ENCODE results near the gene RPEL1. TPM values are rescaled to one million over a fixed set of nuclear protein-coding genes. Genes with fewer than 3 reads are reported as not detected.

The RPEL1 gene
- polyA plus RNA-seq, 3 donors: 0.14 to 0.19 (median 0.17) TPM

GRCh38 chr10:103276251-103276895, 30.7 kb downstream of the RPEL1 start:
- DNase-seq (ENCODE audit: extremely low read depth in 1 of 11, low read depth in 9 of 11, low spot score in 4 of 11): no peak

GRCh38 chr10:103276896-103277712, 31.4 kb downstream of the RPEL1 start, which contains the start of gene INA:
INA (plus strand) TSS chr10:103277138; CDS start chr10:103277212, 74 bp downstream.
- peak in 10 of 11 donors; percentile 25 to 66 (median 54) for DNase-seq (ENCODE audit: extremely low read depth in 1 of 11, low read depth in 9 of 11, low spot score in 4 of 11)

- no peak for DNase-seq (ENCODE audit: extremely low read depth in 1 of 11, low read depth in 9 of 11, low spot score in 4 of 11)
Measured at GRCh38 chr10:103277713-103278536, 32.2 kb downstream of the RPEL1 start.

- DNase-seq (ENCODE audit: extremely low read depth in 1 of 11, low read depth in 9 of 11, low spot score in 4 of 11): no peak
Measured at GRCh38 chr10:103278537-103278823, 32.8 kb downstream of the RPEL1 start.

GRCh38 chr10:103278862-103279298, 33.2 kb downstream of the RPEL1 start:
- DNase-seq (ENCODE audit: extremely low read depth in 1 of 11, low read depth in 9 of 11, low spot score in 4 of 11): peak in 7 of 11 donors; percentile 42 to 73 (median 53)

- no peak for DNase-seq (ENCODE audit: extremely low read depth in 1 of 11, low read depth in 9 of 11, low spot score in 4 of 11)
Measured at GRCh38 chr10:103280031-103280430, 34.3 kb downstream of the RPEL1 start.

GRCh38 chr10:103280506-103280905, 34.8 kb downstream of the RPEL1 start:
- no peak for DNase-seq (ENCODE audit: extremely low read depth in 1 of 11, low read depth in 9 of 11, low spot score in 4 of 11)

GRCh38 chr10:103281753-103282152, 36.1 kb downstream of the RPEL1 start:
- peak in 5 of 11 donors; percentile 14 to 39 (median 27) for DNase-seq (ENCODE audit: extremely low read depth in 1 of 11, low read depth in 9 of 11, low spot score in 4 of 11)

GRCh38 chr10:103282961-103283360, 37.3 kb downstream of the RPEL1 start:
- DNase-seq (ENCODE audit: extremely low read depth in 1 of 11, low read depth in 9 of 11, low spot score in 4 of 11): no peak

GRCh38 chr10:103284170-103284569, 38.5 kb downstream of the RPEL1 start:
- no peak for DNase-seq (ENCODE audit: extremely low read depth in 1 of 11, low read depth in 9 of 11, low spot score in 4 of 11)

- no peak for DNase-seq (ENCODE audit: extremely low read depth in 1 of 11, low read depth in 9 of 11, low spot score in 4 of 11)
Measured at GRCh38 chr10:103287992-103288391, 42.3 kb downstream of the RPEL1 start.

- DNase-seq (ENCODE audit: extremely low read depth in 1 of 11, low read depth in 9 of 11, low spot score in 4 of 11): no peak
Measured at GRCh38 chr10:103291588-103291987, 45.9 kb downstream of the RPEL1 start.

GRCh38 chr10:103295374-103296015, 49.8 kb downstream of the RPEL1 start:
- DNase-seq (ENCODE audit: extremely low read depth in 1 of 11, low read depth in 9 of 11, low spot score in 4 of 11): no peak

Other genes with a start within 250 kb of the RPEL1 start
- gene NT5C2, start 52.6 kb upstream of the RPEL1 start, polyA plus RNA-seq (ENCODE audit: insufficient read length in 3 of 3): 100 to 1,000 TPM in 2 of 3 donors, 10 to 100 TPM in 1; 99.2 to 123 (median 105) TPM
- gene INA, start 31.3 kb downstream of the RPEL1 start, polyA plus RNA-seq (ENCODE audit: insufficient read length in 3 of 3): 1 to 10 TPM in 1 of 3 donors, under 1 TPM in 2; 0.54 to 1.1 (median 0.64) TPM
- 10 to 100 TPM; 12.9 to 15.7 (median 13.9) TPM for gene PCGF6, start 105.3 kb downstream of the RPEL1 start, polyA plus RNA-seq (ENCODE audit: insufficient read length in 3 of 3)
- 1 to 10 TPM; 7.4 to 8.9 (median 8.2) TPM for gene TAF5, start 122.1 kb downstream of the RPEL1 start, polyA plus RNA-seq (ENCODE audit: insufficient read length in 3 of 3)
- 100 to 1,000 TPM; 192 to 270 (median 233) TPM for gene ATP5MK, start 150.6 kb downstream of the RPEL1 start, polyA plus RNA-seq (ENCODE audit: insufficient read length in 3 of 3)
- gene PDCD11, start 150.7 kb downstream of the RPEL1 start, polyA plus RNA-seq (ENCODE audit: insufficient read length in 3 of 3): 10 to 100 TPM; 35.7 to 38.6 (median 36.7) TPM
- gene CALHM2, start 206.5 kb downstream of the RPEL1 start, polyA plus RNA-seq (ENCODE audit: insufficient read length in 3 of 3): 10 to 100 TPM; 13.2 to 14.4 (median 14.4) TPM
- under 1 TPM; 0.06 to 0.08 (median 0.08) TPM for gene CALHM1, start 213.0 kb downstream of the RPEL1 start, polyA plus RNA-seq (ENCODE audit: insufficient read length in 3 of 3)
- gene CALHM3, start 233.4 kb downstream of the RPEL1 start, polyA plus RNA-seq (ENCODE audit: insufficient read length in 3 of 3): not detected
- gene NEURL1, start 247.8 kb downstream of the RPEL1 start, polyA plus RNA-seq (ENCODE audit: insufficient read length in 3 of 3): 1 to 10 TPM in 2 of 3 donors, under 1 TPM in 1; 0.90 to 2.4 (median 1.8) TPM

All from renal cortex interstitium (tissue), 11 donors.